ENCODE data around the gene CIC.

- no peak for TF ChIP-seq EP300 (IDR thresholded peaks at IDR 0.05)
- TF ChIP-seq CTCF (IDR thresholded peaks at IDR 0.05) = no peak
- no peak for TF ChIP-seq POLR2A (IDR thresholded peaks at IDR 0.05)
Observed at GRCh38 chr19:42280815-42281145, 11.7 kb downstream of the CIC start.

All from tibial nerve (tissue), 4 donors.